GM21526 (cell line): Measurements from ENCODE around the gene THADA.

Experiments used
- ATAC-seq: cut with Tn5 transposase; IDR thresholded peaks from one replicate; pipeline ENCODE4 v1.9.1; 2021; ENCODE audit warnings: moderate library complexity; ENCODE audit not compliant: unreplicated experiment, low FRiP score

The THADA gene

DNA sequence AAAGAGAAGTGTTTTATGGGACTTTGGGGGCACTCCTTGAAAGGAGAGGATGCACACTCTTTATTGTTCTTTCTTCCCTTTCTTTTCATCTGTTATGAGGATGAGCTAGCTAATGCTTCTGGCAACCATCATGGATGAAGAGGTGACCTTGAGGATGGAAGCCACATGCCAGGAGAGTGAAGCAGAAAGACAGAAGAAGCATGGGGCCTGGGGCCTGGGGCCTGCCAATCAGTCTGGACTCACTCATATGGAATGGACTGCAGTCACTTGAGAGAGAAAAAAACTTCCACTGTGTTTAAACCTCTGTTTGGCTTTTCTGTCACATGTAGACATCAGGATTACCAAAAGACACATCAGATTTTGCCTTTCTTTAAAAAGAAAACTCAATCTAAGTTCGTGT lies 333.6 kb downstream of the THADA start:
- ATAC-seq, result no peak

DNA sequence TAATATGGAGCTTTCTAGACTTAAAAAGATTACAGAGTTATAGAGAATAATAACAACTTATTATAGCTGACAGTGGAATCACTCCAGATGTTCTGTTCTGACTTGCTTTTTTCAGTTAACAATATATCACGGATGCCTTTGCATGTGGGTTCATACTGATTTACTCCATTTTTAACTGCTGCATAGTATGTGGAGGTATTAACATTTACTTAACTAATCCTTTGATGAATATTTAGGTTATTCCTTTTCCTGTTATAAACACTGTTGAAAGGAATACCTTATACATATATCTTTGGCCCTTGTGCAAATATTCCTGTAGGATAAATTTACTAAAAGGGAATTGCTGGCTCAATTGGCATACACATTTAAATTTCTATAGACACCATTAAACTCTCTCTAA lies 336.3 kb downstream of the THADA start:
- no peak for ATAC-seq

DNA sequence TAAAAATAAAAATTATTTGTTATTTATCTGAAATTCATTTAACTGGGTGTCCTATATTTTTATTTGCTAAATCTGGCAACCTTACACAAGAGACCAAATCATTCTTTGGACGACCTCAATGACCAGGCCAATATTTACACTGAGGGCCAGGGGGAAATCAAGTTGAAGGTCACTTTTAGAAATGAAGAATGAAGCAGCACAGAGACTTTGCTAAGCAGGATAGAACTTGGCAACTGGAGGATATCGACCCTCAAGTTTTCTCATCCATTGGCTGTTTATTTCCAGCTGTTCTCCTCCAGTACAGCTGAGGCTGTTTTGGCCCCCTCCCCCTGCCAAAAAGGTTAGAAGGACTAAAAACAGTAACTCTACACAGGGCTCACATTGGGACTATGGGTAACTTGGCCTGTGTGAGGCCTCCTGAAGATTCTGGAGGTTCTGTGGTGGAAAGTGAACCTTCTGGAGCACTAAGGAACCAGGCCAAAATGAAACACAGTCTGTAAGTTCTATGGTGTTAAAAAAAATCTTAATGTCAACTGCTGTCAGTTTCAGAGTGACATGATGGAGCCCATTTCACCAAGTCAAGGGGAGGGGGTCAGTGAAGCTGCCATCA lies 337.2 kb downstream of the THADA start:
- no peak for ATAC-seq

DNA sequence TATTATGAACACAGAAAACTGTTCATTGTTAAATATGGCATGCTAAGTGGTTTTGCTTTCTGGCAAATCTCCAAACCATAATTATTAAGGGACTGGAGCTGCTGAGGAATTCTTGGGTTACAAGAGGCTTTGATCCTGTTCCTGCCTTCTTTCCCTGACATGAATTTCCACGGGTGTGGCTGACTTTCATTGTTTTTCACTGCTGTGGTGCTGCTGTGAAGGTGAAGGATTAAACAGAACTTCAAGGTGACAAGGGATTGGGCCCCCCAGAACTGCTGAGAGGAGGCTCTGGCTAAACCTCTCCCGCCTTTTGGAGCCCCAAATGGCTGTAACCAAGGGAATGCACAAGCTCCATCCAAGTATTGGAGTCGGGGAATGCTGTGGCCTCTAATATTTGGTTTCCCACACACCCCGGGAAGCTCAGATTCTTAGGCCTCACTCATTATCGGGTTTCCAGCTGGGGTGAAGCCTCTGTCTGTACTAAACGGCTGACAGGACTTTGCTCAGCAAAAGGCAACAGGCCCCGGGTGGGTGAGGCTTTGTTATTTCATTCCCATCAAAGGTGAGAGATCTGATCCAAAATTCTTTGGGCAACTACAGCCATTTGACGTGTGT lies 340.4 kb downstream of the THADA start:
- no peak for ATAC-seq

DNA sequence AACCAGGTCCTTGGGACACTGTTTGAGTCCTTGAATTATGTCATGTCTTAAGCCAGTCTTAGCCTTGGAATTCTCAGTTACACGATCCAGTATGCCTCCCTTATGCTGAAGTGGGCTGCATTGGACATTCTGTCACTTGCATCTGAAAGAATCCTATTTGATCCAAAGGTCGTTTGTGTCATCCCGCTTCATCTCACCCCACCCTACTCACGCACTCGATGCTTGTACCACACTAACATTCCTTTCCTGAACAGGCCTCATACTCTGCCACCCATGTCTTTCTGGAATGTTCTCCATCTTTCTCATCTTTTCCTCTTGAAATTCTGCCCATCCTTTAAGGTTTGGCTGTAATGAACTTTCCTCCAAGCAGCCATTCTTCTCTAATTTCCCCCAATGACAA lies 341.5 kb downstream of the THADA start:
- no peak for ATAC-seq

DNA sequence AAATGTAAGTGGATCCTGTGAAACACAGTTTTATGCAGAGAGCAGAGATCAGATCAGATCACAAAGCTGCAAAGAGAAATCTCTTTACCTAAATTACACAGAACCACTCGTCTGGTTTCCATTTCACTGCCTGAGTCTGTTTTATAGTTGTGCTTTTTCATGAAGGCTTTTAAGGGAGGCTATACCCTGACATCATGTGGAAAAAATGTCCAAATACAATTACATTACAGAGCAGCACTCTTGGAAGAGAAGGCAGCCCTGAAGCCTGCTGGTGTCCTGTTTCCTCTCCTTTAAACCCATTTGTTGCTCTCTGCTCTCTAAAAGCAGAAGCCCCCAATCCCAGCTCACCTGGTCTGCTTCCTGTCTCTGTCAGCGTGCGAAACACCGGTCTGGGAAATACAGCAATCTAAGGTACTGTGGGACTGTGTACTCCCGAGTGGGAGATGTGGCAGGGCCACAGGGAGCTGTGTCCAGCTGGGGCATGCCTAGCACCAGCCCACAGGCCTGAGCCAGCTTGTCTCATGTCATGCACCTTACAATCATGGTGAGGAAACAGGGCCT lies 344.6 kb downstream of the THADA start:
- ATAC-seq, result no peak

DNA sequence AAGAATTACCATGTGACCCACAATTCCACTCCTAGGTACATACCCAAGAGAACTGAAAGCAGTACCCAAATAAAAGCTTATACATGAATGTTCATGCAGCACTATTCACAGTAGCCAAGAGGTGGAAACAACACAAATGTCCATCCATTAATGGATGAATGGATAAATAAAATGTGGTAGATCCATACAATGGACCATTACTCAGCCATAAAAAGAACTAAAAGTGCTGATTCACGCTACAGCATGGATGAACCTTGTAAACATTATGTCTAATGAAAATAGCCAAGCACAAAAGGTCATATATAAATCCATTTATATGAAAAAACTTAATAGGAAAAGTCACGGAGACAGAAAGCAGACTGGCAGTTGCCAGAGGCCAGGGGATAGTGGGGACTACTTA lies 345.8 kb downstream of the THADA start:
- no peak for ATAC-seq

DNA sequence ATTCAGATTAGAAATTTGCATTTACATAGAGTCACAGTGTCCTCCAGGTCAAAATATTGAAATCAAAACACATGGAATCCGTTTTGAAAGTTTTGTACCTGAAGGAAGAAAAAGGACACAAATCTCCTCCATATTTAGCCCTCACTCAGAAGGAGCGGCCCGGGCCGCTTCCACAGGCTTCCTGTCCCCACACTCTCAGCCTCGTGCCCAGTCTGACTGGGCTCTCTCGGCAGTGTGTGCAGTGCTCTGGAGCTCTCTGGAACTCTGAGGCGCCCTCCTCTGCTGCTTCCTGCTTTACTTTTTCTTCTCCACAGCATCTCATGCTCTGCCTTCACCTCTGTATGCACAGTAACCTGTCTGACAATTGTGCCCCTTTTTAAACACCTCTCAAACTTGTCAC lies 347.2 kb downstream of the THADA start:
- no peak for ATAC-seq

DNA sequence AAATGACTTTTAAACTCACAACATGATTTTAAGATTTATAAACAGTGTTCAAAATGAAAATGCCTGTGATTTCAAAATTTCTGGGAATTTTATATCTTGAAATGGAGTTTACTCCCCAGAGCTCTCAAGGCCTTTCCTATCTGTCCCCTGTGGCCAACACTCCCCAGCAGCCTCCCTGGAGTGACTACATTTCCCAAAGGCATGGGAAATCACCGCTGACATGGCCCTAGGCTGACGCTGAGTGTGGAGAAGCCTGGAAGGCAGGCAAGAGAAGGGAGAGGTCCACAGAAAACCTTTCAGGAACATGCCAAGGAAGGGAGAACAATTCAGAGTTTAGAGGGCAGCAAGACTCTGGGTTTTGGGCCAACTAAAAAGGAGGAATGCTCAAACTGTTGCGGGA lies 349.2 kb downstream of the THADA start:
- ATAC-seq, result no peak

DNA sequence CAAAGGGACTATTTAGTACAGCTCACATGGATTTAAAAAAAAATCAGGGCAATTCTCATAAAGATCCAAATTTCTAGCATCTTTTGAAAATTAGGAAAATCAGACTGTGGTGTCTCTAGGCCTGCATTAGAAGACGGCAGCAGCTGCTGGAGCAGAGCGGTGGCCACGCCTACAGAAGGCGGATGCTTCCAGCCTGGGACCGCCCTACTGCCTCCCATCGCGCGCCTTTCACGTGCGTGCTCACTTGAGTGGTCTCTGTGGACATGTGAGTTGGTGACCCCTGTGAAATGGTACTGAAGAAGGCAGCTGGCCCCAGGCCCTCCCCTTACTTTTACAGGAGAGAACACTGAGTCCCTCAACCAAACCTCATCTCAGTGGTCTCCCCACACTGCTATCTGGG lies 354.3 kb downstream of the THADA start:
- no peak for ATAC-seq

DNA sequence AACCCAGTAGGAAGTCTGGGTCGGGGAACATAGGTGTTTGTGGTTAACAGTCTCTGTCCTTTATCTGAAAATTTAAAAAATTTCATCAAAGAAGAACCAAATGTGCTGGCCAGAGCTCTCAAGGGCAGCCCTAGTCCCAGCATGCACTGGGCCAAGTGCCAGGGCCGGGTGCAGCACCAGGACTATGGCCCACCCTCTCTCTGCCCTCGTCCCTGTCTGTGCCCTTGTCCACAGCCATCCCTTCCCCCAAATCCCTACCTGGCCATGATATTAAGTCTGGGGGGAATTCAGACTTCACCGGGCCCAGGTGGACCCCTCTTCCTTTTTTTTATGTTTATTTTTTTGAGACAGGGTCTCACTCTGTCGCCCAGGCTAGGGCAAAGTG lies 355.1 kb downstream of the THADA start:
- ATAC-seq, result no peak

DNA sequence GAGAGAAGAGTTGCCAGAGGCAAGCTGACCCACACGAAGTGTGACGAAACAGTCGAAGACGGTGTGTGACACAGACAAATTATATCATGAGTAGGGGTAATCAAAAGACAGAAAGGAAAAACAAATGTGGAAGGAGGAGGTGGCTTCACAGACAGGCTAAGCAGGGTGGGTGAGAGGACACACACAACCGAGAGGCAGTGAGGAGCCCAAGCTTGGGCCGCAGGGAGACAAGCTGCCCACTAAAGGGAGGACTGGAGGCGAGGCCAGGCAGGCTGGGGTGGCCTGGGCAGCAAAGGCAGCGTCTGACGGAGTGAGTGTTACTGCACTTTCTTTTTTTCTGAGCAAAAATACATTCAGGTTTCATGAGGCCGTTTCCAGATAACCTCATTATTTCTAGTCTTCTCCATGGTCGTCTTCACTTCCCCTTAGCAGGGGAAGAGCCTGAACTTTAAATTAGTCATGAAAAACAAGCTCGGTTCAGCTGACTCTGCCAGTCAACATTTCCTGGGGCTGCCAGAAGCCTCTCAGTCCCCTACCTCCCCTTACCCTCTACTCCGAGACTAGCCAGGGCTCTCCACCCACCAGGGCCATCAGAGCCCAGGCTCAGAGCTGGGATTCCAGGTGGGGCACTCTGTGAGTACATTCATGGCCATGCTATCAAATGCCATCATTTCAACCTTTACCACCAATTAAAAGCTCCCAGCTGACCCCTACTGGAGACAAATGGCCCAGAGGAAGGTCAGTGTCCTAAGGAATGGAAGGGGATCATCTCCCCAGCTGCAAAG lies 355.7 kb downstream of the THADA start:
- no peak for ATAC-seq

DNA sequence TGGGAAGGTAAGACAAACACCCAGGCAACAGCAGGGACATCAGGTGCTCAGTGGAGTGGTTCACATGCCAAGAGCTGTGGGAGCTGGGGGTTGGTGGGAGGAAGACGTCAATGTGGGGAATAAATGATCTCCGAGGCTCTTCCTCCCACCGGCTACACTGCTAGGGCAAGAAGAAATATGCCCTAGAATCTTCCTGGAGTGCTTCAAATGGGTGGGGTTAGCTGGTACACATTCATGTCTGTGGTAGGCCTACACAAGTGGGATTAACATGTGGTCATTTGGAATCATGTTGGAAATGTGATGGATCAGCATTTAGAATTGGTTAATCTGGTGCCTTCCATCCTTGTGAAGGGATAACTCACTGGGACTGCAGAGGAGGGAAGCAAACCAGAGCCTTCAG lies 357.0 kb downstream of the THADA start:
- ATAC-seq, result no peak

DNA sequence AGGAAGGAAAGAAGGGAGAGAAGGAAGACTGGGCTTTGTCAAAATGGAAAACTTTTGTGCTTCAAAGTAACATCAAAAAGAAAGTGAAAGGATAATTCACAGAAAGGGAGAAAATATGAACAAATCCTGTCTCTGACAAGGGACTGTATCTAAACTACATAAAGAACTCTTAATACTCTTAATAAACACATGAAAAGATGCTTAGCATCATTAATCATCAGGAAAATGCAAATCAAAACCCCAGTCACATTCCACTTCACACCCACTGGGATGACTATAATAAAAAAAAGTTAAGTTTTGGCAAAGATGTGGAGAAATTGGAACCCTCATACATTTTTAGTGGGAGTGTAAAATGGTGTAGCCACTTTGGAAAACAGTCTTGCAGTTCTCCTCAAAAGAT lies 357.7 kb downstream of the THADA start:
- ATAC-seq, result no peak

DNA sequence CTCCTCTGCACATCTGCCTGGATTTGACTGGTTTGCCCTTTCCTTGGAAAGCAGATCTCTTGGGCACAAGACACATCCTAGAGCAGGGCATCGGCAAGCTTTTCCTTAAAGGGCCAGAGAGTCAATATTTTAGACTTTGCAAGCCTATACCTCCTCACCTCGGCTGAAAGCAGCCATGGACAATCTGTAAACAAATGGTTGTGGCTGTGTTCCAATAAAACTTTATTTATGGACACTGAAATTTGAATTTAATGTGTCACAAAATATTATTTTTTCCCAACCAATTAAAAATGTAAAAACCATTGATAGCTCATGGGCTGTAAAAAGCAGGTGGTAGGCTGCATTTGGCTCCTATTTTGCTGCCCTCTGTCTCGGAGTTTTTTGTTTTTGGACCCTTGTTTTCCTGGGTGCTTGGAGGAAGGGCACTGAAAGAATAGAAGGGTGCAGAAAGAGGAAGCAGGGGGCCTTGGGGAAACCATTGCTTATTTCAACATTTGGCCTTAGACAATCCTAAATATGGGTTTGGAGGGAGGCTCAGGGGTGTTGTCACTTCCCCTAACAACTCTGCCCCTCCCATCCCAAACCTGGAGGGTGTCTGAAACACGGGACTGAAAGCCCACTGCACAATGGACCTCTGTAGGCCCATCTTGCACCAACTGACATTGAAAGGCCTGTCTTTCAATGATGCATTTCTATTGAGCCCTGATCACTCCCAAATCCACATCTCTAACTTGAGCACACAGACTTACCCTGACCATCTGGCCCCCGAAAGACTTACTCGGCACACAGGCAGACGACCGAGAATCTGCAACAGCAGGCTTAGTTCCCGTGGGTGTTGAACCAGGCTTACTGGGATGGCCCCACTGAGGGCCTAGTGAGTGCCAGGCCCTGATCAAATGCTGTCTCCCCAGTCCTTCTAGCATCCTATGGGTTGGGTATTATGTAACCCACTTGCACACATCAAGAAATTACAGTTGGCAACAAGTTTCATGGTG lies 362.3 kb downstream of the THADA start:
- ATAC-seq, result no peak

DNA sequence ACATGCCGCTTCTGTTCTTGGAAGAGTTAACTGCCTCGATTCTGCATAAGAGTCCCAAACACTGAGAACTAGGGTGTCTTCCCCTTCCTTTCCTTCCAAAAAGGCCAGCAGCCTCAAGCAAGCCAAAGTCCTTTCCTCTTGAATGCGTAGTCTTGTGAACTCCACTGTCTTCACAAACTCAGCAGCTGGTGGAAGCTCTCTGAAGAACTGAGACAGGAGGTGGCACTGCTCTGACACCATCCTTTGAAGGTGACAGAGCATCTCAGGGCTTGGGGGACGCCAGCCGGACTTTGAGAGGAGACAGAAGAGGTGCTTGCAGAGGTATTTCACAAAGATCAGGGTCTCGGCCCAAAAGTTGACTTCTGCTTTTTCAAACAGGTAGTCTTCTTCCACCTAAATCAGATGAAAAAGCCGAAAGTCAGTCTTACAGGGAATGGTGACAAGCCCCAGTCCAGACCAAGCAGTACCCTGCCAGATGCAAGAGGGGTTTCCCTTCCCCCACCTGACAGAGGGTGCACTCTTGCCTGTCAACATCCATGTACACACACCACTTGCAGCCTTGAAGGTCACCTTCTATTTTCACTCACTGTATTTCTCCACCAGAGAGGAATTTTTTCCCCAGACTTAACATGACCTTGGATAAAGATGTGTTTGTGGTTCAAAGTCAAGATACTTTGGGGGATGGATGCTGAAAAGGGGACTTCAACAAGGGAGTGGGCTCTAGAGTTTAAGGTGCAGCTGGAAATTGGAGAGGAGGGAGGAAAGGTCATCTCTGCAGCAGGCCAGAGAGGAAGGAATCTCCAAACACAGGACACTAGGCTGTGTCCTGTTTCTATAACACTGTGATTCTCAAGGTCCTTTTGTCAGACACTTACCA lies 364.6 kb downstream of the THADA start:
- no peak for ATAC-seq

DNA sequence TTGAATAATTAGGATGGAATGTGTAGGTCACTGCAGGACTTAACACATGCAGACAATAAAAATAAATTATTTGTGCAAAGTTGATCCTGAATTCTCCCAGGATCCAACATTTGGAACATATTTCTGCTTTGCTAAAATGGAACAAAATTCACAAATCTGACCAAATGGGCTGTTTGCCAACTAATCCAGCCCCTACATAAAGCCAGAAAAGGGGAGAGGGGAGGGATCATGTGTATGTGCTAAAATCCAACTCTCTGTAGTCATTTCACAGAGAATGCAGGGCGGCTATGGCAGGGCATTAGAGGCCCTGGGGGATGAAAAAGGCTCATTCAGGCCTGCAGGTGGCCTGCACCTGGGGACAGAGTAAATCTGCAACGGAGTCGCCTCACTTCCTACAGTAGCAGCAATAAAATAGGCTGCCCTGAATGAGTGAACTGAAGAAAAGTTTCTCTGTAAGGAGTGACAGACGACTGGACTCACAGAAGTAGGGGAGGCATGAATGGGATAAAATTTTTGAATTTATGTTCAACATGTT lies 365.4 kb downstream of the THADA start:
- ATAC-seq, result no peak

DNA sequence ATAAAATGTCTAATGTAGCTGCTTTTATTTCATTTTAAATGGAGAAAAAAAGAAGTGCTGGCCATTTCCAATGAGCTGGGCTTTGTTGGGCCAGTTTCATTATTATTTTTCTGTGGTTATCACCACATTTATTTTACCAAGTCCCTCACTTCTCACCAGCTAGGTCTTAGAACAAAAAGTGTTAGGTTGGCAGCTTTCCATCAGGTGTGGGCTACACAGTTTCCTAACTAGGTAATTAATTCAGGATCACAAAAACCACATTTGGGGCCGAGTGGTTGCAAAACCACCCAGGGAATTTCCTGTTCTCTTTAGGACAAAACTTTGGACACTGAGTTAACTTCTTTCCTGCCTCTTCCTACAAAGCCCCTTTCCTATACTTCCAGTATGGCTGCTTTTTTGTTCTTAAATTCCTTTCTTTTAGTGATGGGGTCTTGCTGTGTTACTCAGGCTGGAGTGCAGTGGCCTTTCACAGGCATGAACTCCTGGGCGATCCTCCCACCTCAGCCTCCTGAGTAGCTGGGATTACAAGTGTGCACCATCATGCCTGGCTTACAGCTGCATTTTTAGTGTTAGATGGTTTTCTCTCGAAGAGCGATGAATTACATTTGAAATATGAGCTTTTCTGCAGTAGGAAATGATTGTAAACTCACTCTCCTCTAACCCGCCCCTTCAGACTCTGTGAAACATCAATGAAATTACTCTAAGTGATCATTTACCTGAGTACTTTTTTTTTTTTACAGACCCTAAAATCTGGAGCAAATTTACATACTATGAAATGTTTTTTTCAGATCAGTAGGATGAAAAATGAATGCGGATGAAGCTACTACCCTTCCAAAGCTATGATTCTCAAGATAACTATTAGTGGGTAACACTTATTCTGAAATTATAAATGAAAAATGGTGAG lies 366.8 kb downstream of the THADA start:
- no peak for ATAC-seq
